GM21526 (cell line): Measurements from ENCODE around the gene C2CD2.

Source experiments
- ATAC-seq: cut with Tn5 transposase; IDR thresholded peaks from one replicate; pipeline ENCODE4 v1.9.1; 2021; ENCODE audit warnings: moderate library complexity; ENCODE audit not compliant: unreplicated experiment, low FRiP score

The C2CD2 gene

GRCh38 chr21:41975391-41976272 is 21.8 kb upstream of the C2CD2 start:
- no peak for ATAC-seq

GRCh38 chr21:41974752-41975053 is 20.9 kb upstream of the C2CD2 start:
- no peak for ATAC-seq

- no peak for ATAC-seq
Measured at GRCh38 chr21:41973861-41974751, 20.3 kb upstream of the C2CD2 start.

- no peak for ATAC-seq
Measured at GRCh38 chr21:41973427-41973831, 19.6 kb upstream of the C2CD2 start.

GRCh38 chr21:41972511-41973205 is 18.8 kb upstream of the C2CD2 start:
- ATAC-seq: no peak

GRCh38 chr21:41971891-41972290 is 18.1 kb upstream of the C2CD2 start:
- no peak for ATAC-seq

- no peak for ATAC-seq
Measured at GRCh38 chr21:41970751-41971653, 17.2 kb upstream of the C2CD2 start.

- ATAC-seq: no peak
Measured at GRCh38 chr21:41970106-41970391, 16.2 kb upstream of the C2CD2 start.

- no peak for ATAC-seq
Measured at GRCh38 chr21:41967708-41968107, 13.9 kb upstream of the C2CD2 start.

- no peak for ATAC-seq
Measured at GRCh38 chr21:41966872-41967621, 13.2 kb upstream of the C2CD2 start.

- ATAC-seq: no peak
Measured at GRCh38 chr21:41966041-41966833, 12.4 kb upstream of the C2CD2 start.

GRCh38 chr21:41965461-41966013 is 11.7 kb upstream of the C2CD2 start:
- no peak for ATAC-seq

GRCh38 chr21:41965045-41965444 is 11.2 kb upstream of the C2CD2 start:
- ATAC-seq: no peak

- ATAC-seq: no peak
Measured at GRCh38 chr21:41964171-41964570, 10.4 kb upstream of the C2CD2 start.

GRCh38 chr21:41962425-41962966 is 8.7 kb upstream of the C2CD2 start:
- ATAC-seq: no peak

GRCh38 chr21:41961753-41962152 is 7.9 kb upstream of the C2CD2 start:
- no peak for ATAC-seq

GRCh38 chr21:41961282-41961701 is 7.5 kb upstream of the C2CD2 start:
- no peak for ATAC-seq

GRCh38 chr21:41960386-41960785 is 6.6 kb upstream of the C2CD2 start:
- no peak for ATAC-seq
